ENCODE results near the gene GALNS. TPM values are rescaled to one million over a fixed set of nuclear protein-coding genes. Genes with fewer than 3 reads are reported as not detected.

The GALNS gene
- total and polyA plus RNA-seq, 4 donors: 6.8 to 20.6 (median 10.8) TPM

DNA sequence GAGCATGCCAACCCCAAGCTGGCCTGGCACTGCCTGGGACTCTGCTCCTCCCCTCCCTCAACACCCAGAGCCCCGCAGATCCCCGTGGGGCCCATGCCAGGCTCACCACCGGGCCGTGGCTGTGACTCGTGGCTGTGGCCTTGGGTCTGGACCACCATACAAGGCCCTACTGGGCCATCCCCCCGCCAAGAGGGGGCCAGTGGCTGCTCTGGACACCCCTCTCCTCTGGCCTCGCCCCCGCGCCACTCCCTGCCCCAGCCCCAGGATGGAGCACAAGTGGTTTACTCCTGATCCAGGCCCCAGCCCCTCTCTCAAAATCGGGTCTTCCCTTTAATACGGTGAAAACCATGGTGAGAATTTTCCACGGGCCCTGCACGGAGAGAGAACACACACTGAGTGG is 6.7 kb upstream of the GALNS start:
- no peak overlapping the region for H3K9ac ChIP-seq (ENCODE audit: low read depth in 1 of 2, low read length in 2 of 2)
- 93% methylated on average over 13 of the region's 13 CpGs for WGBS
- DNase-seq (ENCODE audit: low spot score): no peak
- no peak overlapping the region for H3K27ac ChIP-seq (ENCODE audit: low read depth in 1 of 2, low read length in 2 of 2)
- H3K4me3 ChIP-seq (ENCODE audit: low read depth in 1 of 3, low read length in 3 of 3): no peak overlapping the region
- H3K27me3 ChIP-seq (ENCODE audit: control insufficient read depth in 4 of 4, insufficient read depth in 4 of 4, low read length in 3 of 4): no peaks in the 10 kb centered on the region
- peaks cover 0 to 1% (median under 1%) of the 10 kb centered on the region in 4 donors for H3K4me1 ChIP-seq (ENCODE audit: control insufficient read depth in 4 of 4, insufficient read depth in 4 of 4, low read length in 3 of 4)
- TF ChIP-seq YY1 (IDR thresholded peaks at IDR 0.05): no peak
- TF ChIP-seq HNF4G (IDR thresholded peaks at IDR 0.05): no peak
- no peak for TF ChIP-seq CTCF (IDR thresholded peaks at IDR 0.05; ENCODE audit: low read depth, low read length, missing input control)
- no peak for TF ChIP-seq FOXA2 (IDR thresholded peaks at IDR 0.05)
- TF ChIP-seq SP1 (IDR thresholded peaks at IDR 0.05): no peak
- TF ChIP-seq HNF4A (conservative IDR thresholded peaks at IDR 0.05): no peak
- TF ChIP-seq GABPA (IDR thresholded peaks at IDR 0.05 in 1 of 2, conservative IDR thresholded peaks at IDR 0.05 in 1 of 2): no peak
- TF ChIP-seq, protein P1, sequence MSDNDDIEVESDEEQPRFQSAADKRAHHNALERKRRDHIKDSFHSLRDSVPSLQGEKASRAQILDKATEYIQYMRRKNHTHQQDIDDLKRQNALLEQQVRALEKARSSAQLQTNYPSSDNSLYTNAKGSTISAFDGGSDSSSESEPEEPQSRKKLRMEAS (IDR thresholded peaks at IDR 0.05): no peak
- no peak for TF ChIP-seq EGR1 (IDR thresholded peaks at IDR 0.05; ENCODE audit: low read depth in 2 of 2)
- TF ChIP-seq RAD21 (IDR thresholded peaks at IDR 0.05): no peak
- TF ChIP-seq JUND (IDR thresholded peaks at IDR 0.05): no peak
- TF ChIP-seq, protein P2, sequence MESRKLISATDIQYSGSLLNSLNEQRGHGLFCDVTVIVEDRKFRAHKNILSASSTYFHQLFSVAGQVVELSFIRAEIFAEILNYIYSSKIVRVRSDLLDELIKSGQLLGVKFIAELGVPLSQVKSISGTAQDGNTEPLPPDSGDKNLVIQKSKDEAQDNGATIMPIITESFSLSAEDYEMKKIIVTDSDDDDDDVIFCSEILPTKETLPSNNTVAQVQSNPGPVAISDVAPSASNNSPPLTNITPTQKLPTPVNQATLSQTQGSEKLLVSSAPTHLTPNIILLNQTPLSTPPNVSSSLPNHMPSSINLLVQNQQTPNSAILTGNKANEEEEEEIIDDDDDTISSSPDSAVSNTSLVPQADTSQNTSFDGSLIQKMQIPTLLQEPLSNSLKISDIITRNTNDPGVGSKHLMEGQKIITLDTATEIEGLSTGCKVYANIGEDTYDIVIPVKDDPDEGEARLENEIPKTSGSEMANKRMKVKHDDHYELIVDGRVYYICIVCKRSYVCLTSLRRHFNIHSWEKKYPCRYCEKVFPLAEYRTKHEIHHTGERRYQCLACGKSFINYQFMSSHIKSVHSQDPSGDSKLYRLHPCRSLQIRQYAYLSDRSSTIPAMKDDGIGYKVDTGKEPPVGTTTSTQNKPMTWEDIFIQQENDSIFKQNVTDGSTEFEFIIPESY (IDR thresholded peaks at IDR 0.05): no peak
- no peak for TF ChIP-seq REST (IDR thresholded peaks at IDR 0.05)
- TF ChIP-seq TAF1 (conservative IDR thresholded peaks at IDR 0.05): no peak
- H3K36me3 ChIP-seq (ENCODE audit: control insufficient read depth in 4 of 4, insufficient read depth in 3 of 4, low read depth in 1 of 4, low read length in 3 of 4): peaks cover 8 to 39% (median 18%) of the 10 kb centered on the region in 4 donors
- H3K9me3 ChIP-seq (ENCODE audit: control insufficient read depth in 4 of 4, low read length in 3 of 4): no peaks in the 10 kb centered on the region

- no peak overlapping the region for H3K9ac ChIP-seq (ENCODE audit: low read depth in 1 of 2, low read length in 2 of 2)
- H3K4me3 ChIP-seq (ENCODE audit: low read depth in 1 of 3, low read length in 3 of 3): no peak overlapping the region
- H3K9me3 ChIP-seq (ENCODE audit: control insufficient read depth in 4 of 4, low read length in 3 of 4): no peaks in the 10 kb centered on the region
- no peaks in the 10 kb centered on the region for H3K27me3 ChIP-seq (ENCODE audit: control insufficient read depth in 4 of 4, insufficient read depth in 4 of 4, low read length in 3 of 4)
- DNase-seq (ENCODE audit: low spot score): no peak
- WGBS: 86% methylated on average over 25 of the region's 25 CpGs
- H3K36me3 ChIP-seq (ENCODE audit: control insufficient read depth in 4 of 4, insufficient read depth in 3 of 4, low read depth in 1 of 4, low read length in 3 of 4): peaks cover 8 to 39% (median 18%) of the 10 kb centered on the region in 4 donors
- H3K4me1 ChIP-seq (ENCODE audit: control insufficient read depth in 4 of 4, insufficient read depth in 4 of 4, low read length in 3 of 4): peaks cover 0 to 6% (median 5%) of the 10 kb centered on the region in 4 donors
- H3K27ac ChIP-seq (ENCODE audit: low read depth in 1 of 2, low read length in 2 of 2): no peak overlapping the region
- TF ChIP-seq EGR1 (IDR thresholded peaks at IDR 0.05; ENCODE audit: low read depth in 2 of 2): no peak
- TF ChIP-seq JUND (IDR thresholded peaks at IDR 0.05): no peak
- no peak for TF ChIP-seq HNF4A (conservative IDR thresholded peaks at IDR 0.05)
- no peak for TF ChIP-seq REST (IDR thresholded peaks at IDR 0.05)
- no peak for TF ChIP-seq GABPA (IDR thresholded peaks at IDR 0.05 in 1 of 2, conservative IDR thresholded peaks at IDR 0.05 in 1 of 2)
- TF ChIP-seq RAD21 (IDR thresholded peaks at IDR 0.05): no peak
- TF ChIP-seq HNF4G (IDR thresholded peaks at IDR 0.05): no peak
- TF ChIP-seq, protein P2 (IDR thresholded peaks at IDR 0.05): no peak
- TF ChIP-seq, protein P1 (IDR thresholded peaks at IDR 0.05): no peak
Observed at GRCh38 chr16:88862968-88863367, 6.2 kb upstream of the GALNS start.
